HL-60 (cell line): ENCODE results near the gene MADCAM1.

ENCODE experiments used
- DNase-seq, 2 experiments: peaks; one replicate each; pipeline ENCODE4 v3.0.0-alpha.2; 2010 to 2020; ENCODE audit warnings: low read depth in 1 of 2, low spot score in 1 of 2
- H3K27ac ChIP-seq: fragments of 250-450 bp; sonication (Bioruptor Pico); replicated peaks from 2 replicates; pipeline ENCODE4 v1.5.1; 2020; ENCODE audit warnings: mild to moderate bottlenecking, moderate library complexity
- H3K27me3 ChIP-seq: fragments of 250-450 bp; sonication (Bioruptor Pico); 2 replicates; pipeline ENCODE4 v1.5.1; 2021; ENCODE audit warnings: mild to moderate bottlenecking, moderate library complexity; ENCODE audit not compliant: insufficient read depth, poor library complexity, severe bottlenecking
- H3K4me3 ChIP-seq: replicated peaks from 2 replicates; pipeline ENCODE4 v1.5.1; 2011; ENCODE audit warnings: mild to moderate bottlenecking, control low read depth, low read length; ENCODE audit not compliant: insufficient read depth
- GABPA ChIP-seq: IDR thresholded peaks from 2 replicates; pipeline ENCODE4 v1.6.1; 2012; ENCODE audit warnings: low read depth
- POLR2AphosphoS5 ChIP-seq: IDR thresholded peaks from 2 replicates; pipeline ENCODE4 v1.6.1; 2012; ENCODE audit warnings: low read depth
- SPI1 ChIP-seq: IDR thresholded peaks from 2 replicates; pipeline ENCODE4 v1.6.1; 2012; ENCODE audit warnings: low read depth, mild to moderate bottlenecking, borderline replicate concordance
- long read RNA-seq: library from polyadenylated mRNA; unstranded; transcript quantifications from one replicate; pipeline ENCODE4 v2.0.0, GENCODE V29; 2020
- TF ChIP-seq, protein P1 (sequence below): IDR thresholded peaks from 2 replicates; pipeline ENCODE4 v1.6.1; 2012; ENCODE audit warnings: low read depth; ENCODE audit not compliant: insufficient replicate concordance
- TF ChIP-seq, protein P2 (sequence below): IDR thresholded peaks from one replicate; pipeline ENCODE4 v1.5.1; 2011; ENCODE audit warnings: low read length, control low read depth, inconsistent platforms; ENCODE audit not compliant: insufficient read depth

MADCAM1 gene
- long read RNA-seq, partial matches to known transcripts, result 0 of 1 reads
- long read RNA-seq, other reads (novel, unspliced or antisense), result 1 of 1 reads

DNA sequence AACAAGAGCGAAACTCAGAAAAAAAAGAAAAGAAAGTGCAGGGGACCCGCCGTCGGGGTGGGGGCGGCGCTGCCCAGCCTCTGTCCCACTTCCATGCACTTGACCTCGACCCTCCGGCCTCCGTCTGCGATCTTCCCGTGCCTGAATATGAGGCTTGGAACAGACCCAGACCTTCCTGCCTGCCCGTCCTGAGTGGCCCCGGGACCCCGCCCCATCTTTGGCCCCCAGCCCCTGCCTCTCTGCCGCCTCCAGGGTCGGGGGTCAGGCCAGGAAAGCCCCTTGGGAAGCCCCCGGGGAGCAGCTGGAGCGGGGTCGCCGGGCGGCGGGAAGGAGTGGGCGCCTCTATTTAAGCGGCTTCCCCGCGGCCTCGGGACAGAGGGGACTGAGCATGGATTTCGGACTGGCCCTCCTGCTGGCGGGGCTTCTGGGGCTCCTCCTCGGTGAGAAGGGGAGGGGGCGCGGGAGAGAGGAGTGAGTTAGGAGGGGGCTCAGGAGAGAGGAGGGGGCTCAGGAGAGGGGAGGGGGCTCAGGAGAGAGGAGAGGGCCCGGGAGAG, at the start of gene MADCAM1:
Gene MADCAM1, plus strand, starts transcription at position 375 of the 554 bp plus-strand sequence. Its CDS starts 14 bp downstream, at position 389.
- no peak within 1 kb of the TSS for H3K27ac ChIP-seq
- peaks cover 14% of the 10 kb centered on the region for H3K27me3 ChIP-seq
- H3K4me3 ChIP-seq, result no peak within 1 kb of the TSS
- no peak for DNase-seq
- TF ChIP-seq, protein P1, sequence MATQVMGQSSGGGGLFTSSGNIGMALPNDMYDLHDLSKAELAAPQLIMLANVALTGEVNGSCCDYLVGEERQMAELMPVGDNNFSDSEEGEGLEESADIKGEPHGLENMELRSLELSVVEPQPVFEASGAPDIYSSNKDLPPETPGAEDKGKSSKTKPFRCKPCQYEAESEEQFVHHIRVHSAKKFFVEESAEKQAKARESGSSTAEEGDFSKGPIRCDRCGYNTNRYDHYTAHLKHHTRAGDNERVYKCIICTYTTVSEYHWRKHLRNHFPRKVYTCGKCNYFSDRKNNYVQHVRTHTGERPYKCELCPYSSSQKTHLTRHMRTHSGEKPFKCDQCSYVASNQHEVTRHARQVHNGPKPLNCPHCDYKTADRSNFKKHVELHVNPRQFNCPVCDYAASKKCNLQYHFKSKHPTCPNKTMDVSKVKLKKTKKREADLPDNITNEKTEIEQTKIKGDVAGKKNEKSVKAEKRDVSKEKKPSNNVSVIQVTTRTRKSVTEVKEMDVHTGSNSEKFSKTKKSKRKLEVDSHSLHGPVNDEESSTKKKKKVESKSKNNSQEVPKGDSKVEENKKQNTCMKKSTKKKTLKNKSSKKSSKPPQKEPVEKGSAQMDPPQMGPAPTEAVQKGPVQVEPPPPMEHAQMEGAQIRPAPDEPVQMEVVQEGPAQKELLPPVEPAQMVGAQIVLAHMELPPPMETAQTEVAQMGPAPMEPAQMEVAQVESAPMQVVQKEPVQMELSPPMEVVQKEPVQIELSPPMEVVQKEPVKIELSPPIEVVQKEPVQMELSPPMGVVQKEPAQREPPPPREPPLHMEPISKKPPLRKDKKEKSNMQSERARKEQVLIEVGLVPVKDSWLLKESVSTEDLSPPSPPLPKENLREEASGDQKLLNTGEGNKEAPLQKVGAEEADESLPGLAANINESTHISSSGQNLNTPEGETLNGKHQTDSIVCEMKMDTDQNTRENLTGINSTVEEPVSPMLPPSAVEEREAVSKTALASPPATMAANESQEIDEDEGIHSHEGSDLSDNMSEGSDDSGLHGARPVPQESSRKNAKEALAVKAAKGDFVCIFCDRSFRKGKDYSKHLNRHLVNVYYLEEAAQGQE, result no peak
- TF ChIP-seq GABPA, result no peak
- no peak for TF ChIP-seq SPI1
- no peak for TF ChIP-seq POLR2AphosphoS5
- TF ChIP-seq, protein P2, sequence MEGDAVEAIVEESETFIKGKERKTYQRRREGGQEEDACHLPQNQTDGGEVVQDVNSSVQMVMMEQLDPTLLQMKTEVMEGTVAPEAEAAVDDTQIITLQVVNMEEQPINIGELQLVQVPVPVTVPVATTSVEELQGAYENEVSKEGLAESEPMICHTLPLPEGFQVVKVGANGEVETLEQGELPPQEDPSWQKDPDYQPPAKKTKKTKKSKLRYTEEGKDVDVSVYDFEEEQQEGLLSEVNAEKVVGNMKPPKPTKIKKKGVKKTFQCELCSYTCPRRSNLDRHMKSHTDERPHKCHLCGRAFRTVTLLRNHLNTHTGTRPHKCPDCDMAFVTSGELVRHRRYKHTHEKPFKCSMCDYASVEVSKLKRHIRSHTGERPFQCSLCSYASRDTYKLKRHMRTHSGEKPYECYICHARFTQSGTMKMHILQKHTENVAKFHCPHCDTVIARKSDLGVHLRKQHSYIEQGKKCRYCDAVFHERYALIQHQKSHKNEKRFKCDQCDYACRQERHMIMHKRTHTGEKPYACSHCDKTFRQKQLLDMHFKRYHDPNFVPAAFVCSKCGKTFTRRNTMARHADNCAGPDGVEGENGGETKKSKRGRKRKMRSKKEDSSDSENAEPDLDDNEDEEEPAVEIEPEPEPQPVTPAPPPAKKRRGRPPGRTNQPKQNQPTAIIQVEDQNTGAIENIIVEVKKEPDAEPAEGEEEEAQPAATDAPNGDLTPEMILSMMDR, result no peak

DNA sequence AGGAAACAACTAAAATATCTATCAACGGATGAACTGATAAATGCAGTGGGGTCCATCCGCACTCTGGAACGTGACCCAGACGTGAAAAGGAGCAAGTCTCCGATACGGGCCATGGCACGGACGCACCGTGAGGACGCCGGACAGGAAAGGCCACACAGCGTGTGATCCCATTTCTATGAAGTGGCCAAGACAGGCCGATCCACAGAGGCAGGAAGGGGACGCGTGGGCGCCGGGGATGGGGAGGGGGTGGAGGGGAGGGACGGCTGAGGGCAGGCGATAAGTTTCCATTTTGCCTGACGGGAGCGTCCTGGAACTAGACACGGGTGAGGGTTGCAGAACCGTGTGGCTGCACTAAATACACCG, 49.2 kb upstream of the MADCAM1 start:
- Histone ChIP-seq H3K4me3 (no peak overlapping the region), H3K27ac (no peak overlapping the region), H3K27me3 (no peaks in the 10 kb centered on the region)
- no peak for DNase-seq
- TF ChIP-seq SPI1 (no peak), POLR2AphosphoS5 (no peak)
- TF ChIP-seq, protein P2, result no peak
- TF ChIP-seq, protein P1, result no peak

DNA sequence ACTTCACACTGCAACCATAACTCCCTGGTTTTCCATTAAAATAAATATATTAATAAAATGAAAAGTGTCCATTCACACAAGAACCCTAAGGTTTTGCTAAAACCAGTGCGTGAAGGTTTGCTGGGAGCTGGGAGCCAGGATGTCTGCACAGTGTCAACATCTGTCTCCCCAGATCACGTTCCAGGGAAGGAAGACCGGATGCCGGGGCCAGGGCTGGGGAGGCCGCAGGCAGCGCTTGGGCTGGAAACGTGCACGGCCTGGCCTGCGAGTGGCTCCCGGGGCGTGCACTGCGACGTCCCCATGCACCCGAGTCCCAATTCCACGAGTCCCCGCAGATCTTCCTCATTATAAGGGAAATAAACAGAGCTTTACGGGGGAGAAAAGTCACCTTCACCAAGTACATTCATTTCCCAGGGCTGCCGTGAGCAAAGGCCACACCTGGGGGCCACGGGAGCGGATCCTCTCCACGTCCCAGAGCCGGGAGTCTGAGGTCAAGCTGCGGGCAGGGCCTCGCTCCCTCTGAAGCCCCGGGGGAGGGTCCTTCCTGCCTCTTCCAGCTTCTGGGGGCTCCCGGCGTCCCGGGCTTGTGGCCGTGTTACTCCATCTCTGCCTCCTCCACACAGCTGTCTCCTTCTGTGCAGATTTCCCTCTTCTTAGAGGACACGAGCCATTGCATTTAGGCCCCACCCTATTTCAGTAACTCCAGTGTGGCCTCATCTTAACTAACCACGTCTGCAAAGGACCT, 48.3 kb upstream of the MADCAM1 start:
- H3K27me3 ChIP-seq, result no peaks in the 10 kb centered on the region
- no peak overlapping the region for H3K27ac ChIP-seq
- no peak for DNase-seq
- no peak overlapping the region for H3K4me3 ChIP-seq
- no peak for TF ChIP-seq SPI1
- TF ChIP-seq, protein P2, result no peak
- no peak for TF ChIP-seq GABPA
- no peak for TF ChIP-seq POLR2AphosphoS5
- TF ChIP-seq, protein P1, result no peak
